GM12874 (cell line): ENCODE results near the gene SYCN.

ENCODE experiments used
- CTCF ChIP-seq: IDR thresholded peaks from 2 replicates; pipeline ENCODE4 v1.5.1; 2011; ENCODE audit warnings: low read depth, mild to moderate bottlenecking, control low read depth, low read length, moderate library complexity; ENCODE audit not compliant: insufficient read depth

Gene SYCN

DNA sequence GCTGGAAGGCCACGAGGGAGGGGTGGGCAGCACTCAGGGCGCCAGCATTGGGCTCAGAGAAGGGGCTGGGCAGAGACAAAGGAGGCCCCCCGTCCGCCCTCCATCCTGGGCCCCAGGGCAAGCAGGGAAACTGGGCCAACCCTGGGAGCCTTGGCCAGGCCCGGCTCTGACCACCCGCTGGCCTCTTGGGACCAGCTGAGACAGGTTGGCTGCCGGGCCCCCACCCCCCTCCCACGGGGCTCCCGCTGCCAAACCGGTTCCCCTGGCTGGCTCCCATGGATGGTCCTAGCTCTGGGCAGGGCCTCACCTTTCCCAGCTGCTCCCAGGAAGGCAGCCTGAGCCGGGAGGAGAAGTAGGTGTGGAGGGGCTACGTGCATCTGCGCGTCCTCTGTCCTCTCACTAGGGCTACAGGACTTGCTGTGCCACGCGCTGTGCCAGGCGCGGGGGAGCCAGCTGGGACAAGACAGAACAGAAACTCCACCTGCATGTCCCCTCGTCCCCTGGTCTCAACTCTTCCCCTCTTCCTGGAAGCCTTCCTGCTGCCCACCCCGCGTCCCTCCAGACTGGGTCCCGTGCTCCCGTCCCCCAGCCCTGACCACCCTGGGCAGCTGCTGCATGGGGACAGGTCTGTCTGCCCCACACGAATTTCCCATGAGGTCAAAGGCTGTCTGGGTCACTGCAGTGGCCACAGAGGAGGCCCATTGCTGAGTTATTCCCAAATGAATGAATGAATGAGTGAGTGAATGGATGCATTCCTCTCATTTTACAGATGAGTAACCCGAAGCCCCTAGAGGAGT, 36.4 kb downstream of the SYCN start:
- no peak for TF ChIP-seq CTCF

GRCh38 chr19:39166571-39167391, 37.3 kb downstream of the SYCN start:
- no peak for TF ChIP-seq CTCF

DNA sequence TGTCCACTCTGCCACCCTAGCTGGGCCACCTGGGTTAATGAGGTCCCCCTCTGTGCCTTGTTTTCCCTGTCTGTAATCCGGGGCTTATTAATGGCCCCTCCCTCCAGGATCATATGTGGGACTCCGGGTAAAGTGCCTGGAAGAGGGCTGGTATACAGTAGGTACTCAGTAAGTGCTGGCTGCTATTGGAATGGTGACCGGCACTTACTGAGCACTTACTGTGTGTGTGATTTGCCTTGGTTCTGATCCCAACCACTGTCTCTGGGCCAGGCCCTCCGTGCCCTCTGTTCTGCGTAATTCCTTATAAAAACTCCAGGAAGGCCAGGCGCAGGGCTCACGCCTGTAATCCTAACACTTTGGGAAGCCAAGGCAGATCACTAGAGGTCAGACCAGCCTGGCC, 38.2 kb downstream of the SYCN start:
- TF ChIP-seq CTCF: no peak

GRCh38 chr19:39164289-39164688, 39.8 kb downstream of the SYCN start:
- TF ChIP-seq CTCF: no peak

GRCh38 chr19:39163621-39164020, 40.4 kb downstream of the SYCN start:
- TF ChIP-seq CTCF: no peak

DNA sequence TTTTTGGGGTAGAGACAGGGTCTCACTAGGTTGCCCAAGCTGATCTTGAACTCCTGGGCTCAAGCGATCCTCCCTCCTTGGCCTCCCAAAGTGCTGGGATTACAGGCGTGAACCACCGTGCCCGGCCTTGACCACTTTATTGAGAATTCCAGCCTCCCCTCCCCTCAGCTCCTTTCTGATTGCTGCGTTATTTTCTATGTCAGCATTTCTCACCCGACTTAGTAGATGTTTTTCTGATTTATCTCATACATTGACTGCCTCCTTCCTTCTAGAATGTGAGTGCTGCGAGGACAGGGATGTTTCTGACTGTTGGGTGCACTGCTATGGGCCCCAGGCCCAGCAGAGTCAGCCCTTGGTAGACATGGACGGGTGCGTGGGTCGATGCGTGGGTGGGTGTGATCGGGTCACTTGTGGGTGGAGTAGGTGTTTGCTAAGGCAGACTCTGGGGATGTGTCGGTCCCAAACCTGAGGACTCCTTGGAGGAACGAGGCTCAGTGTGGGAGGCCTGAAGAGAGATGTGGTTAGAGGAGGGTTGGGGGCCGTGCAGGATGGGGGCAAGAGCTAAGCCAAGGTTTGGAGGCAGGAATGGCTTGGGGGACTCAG, 41.5 kb downstream of the SYCN start:
- TF ChIP-seq CTCF: no peak
